ENCODE measurements around the gene BAG3. TPM values are rescaled to one million over a fixed set of nuclear protein-coding genes. Genes with fewer than 3 reads are reported as not detected.
A peak's percentile ranks its signal among the peaks of the same experiment; 100 is the strongest.

Gene BAG3
- total RNA-seq, 1 donor from 2014 or later: 4.3 TPM

- DNase-seq (peak; percentile 68), ATAC-seq (ENCODE audit: low read depth) (peak; percentile 93)
- Mint-ChIP-seq H3K36me3 (ENCODE audit: low read depth) (no peaks in the 10 kb centered on the region), H3K4me3 (peak overlapping the region; percentile 71), H3K9me3 (no peaks in the 10 kb centered on the region), H3K4me1 (peaks cover 28% of the 10 kb centered on the region), H3K27me3 (peaks cover 3% of the 10 kb centered on the region), H3K27ac (peak overlapping the region; percentile 77)
- TF ChIP-seq, protein P1, sequence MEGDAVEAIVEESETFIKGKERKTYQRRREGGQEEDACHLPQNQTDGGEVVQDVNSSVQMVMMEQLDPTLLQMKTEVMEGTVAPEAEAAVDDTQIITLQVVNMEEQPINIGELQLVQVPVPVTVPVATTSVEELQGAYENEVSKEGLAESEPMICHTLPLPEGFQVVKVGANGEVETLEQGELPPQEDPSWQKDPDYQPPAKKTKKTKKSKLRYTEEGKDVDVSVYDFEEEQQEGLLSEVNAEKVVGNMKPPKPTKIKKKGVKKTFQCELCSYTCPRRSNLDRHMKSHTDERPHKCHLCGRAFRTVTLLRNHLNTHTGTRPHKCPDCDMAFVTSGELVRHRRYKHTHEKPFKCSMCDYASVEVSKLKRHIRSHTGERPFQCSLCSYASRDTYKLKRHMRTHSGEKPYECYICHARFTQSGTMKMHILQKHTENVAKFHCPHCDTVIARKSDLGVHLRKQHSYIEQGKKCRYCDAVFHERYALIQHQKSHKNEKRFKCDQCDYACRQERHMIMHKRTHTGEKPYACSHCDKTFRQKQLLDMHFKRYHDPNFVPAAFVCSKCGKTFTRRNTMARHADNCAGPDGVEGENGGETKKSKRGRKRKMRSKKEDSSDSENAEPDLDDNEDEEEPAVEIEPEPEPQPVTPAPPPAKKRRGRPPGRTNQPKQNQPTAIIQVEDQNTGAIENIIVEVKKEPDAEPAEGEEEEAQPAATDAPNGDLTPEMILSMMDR (IDR thresholded peaks at IDR 0.05): peak; percentile 93
- POLR2A ChIA-PET: interaction anchor here (0.8 to 2.7 kb wide), 8 partner anchors 13 to 187 kb away, joined by 3 to 33 read pairs (median 6); partner anchors contain the start of genes BAG3, INPP5F and MCMBP
- CTCF ChIA-PET: interaction anchor here (0.7 to 6.3 kb wide), 44 partner anchors 11 to 650 kb away, joined by 3 to 113 read pairs (median 4); partner anchors contain the start of genes BAG3, INPP5F and MCMBP
- intact Hi-C loops (cut with micrococcal nuclease): loop anchor here (1.0 to 5.0 kb wide), 6 partner anchors 14 to 173 kb away; partner anchors contain the start of gene INPP5F
Observed at GRCh38 chr10:119686465-119687191, 35.4 kb downstream of the BAG3 start.

- Mint-ChIP-seq H3K4me3 (no peak overlapping the region), H3K36me3 (ENCODE audit: low read depth) (no peaks in the 10 kb centered on the region), H3K27me3 (no peaks in the 10 kb centered on the region), H3K9me3 (no peaks in the 10 kb centered on the region), H3K27ac (peak overlapping the region; percentile 77), H3K4me1 (peaks cover 30% of the 10 kb centered on the region)
- DNase-seq (no peak), ATAC-seq (ENCODE audit: low read depth) (no peak)
- POLR2A ChIA-PET: interaction anchor here (0.8 to 2.7 kb wide), 9 partner anchors 12 to 186 kb away, joined by 3 to 33 read pairs (median 4); partner anchors contain the start of genes BAG3, INPP5F and MCMBP
- TF ChIP-seq, protein P1 (IDR thresholded peaks at IDR 0.05): no peak
- intact Hi-C loops (cut with micrococcal nuclease): loop anchor here (5.0 kb wide), 1 partner anchor 125 kb away; no protein-coding TSS in a partner anchor
- CTCF ChIA-PET: interaction anchor here (0.7 to 6.3 kb wide), 44 partner anchors 10 to 650 kb away, joined by 3 to 113 read pairs (median 4); partner anchors contain the start of genes INPP5F, MCMBP and SEC23IP
Observed at GRCh38 chr10:119687192-119688032, 36.2 kb downstream of the BAG3 start.

- intact Hi-C loops (cut with micrococcal nuclease): loop anchor here (5.0 kb wide), 1 partner anchor 124 kb away; no protein-coding TSS in a partner anchor
- TF ChIP-seq, protein P1 (IDR thresholded peaks at IDR 0.05): no peak
- Mint-ChIP-seq H3K27me3 (no peaks in the 10 kb centered on the region), H3K4me1 (peaks cover 36% of the 10 kb centered on the region), H3K27ac (peak overlapping the region; percentile 35), H3K4me3 (no peak overlapping the region), H3K9me3 (no peaks in the 10 kb centered on the region), H3K36me3 (ENCODE audit: low read depth) (no peaks in the 10 kb centered on the region)
- ATAC-seq (ENCODE audit: low read depth): peak; percentile 47
- DNase-seq: no peak
- ChIA-PET POLR2A (interaction anchor here (0.9 to 2.7 kb wide), 7 partner anchors 17 to 62 kb away, joined by 3 to 33 read pairs (median 14); partner anchors contain the start of genes BAG3 and INPP5F), CTCF (interaction anchor here (0.8 to 6.3 kb wide), 25 partner anchors 10 to 231 kb away, joined by 3 to 113 read pairs (median 7); partner anchors contain the start of genes INPP5F and MCMBP)
Observed at GRCh38 chr10:119688033-119688508, 36.9 kb downstream of the BAG3 start.

DNA sequence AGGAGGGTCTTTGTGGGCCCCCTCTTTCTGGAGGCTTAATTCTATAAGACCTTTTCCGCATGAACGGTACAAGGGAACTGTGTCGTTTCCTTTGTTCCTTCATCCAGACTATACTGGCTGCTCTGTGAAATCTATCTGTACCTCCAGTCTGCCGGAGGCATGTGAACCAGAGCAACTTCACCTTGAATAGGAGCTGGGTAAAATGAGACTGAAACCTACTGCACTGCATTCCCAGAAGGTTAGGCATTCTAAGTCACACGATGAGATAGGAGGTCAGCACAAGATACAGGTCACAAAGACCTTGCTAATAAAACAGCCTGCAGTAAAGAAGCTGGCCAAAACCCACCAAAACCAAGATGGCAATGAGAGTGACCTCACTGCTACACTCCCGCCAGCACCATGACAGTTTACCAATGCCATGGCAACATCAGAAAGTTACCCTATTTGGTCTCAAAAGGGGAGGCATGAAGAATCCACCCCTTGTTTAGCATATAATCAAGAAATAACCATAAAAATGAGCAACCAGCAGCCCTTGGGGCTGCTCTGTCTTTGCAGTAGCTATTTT is 37.9 kb downstream of the BAG3 start:
- intact Hi-C loops (cut with micrococcal nuclease): loop anchor here (5.0 kb wide), 1 partner anchor 123 kb away; no protein-coding TSS in a partner anchor

More for the DNA sequence above, 37.9 kb downstream of the BAG3 start:
- ChIA-PET POLR2A (interaction anchor here (1.4 to 2.0 kb wide), 2 partner anchors 15 to 37 kb away, joined by 13 to 14 read pairs; partner anchors contain the start of gene INPP5F), CTCF (interaction anchor here (0.8 to 6.3 kb wide), 10 partner anchors 10 to 171 kb away, joined by 3 to 113 read pairs (median 4); partner anchors contain the start of gene INPP5F)
- Mint-ChIP-seq H3K36me3 (ENCODE audit: low read depth) (no peaks in the 10 kb centered on the region), H3K4me3 (no peak overlapping the region), H3K9me3 (no peaks in the 10 kb centered on the region), H3K27ac (peak overlapping the region; percentile 15), H3K4me1 (peaks cover 46% of the 10 kb centered on the region), H3K27me3 (no peaks in the 10 kb centered on the region)
- DNase-seq (no peak), ATAC-seq (ENCODE audit: low read depth) (no peak)
- TF ChIP-seq, protein P1 (IDR thresholded peaks at IDR 0.05): no peak

Measured in activated B cell treated with CpG ODN at 0.5 μM for 24 hours (primary cell).